Nephron (organoid): Measurements from ENCODE around the gene ALK.
"Not testable (repeated sequence)": the region's sequence is repeated elsewhere in the genome, so short reads cannot be mapped to it uniquely, and the experiment has no call there.

Experiments used
- H3K27ac Mint-ChIP-seq, 3 experiments: 2 replicates each; pipeline ENCODE4 v1.8.0; 2020; ENCODE audit warnings: mixed read lengths in 3 of 3, mild to moderate bottlenecking in 2 of 3, moderate library complexity in 1 of 3
- H3K27me3 Mint-ChIP-seq: 2 replicates; pipeline ENCODE4 v1.8.0; 2021; ENCODE audit warnings: low read depth, mild to moderate bottlenecking, moderate library complexity, mixed read lengths
- H3K36me3 Mint-ChIP-seq: 2 replicates; pipeline ENCODE4 v1.8.0; 2020; ENCODE audit warnings: low read depth, mixed read lengths
- H3K4me1 Mint-ChIP-seq: 2 replicates; pipeline ENCODE4 v1.8.0; 2020; ENCODE audit warnings: mixed read lengths
- H3K4me3 Mint-ChIP-seq, 3 experiments: 2 replicates each; pipeline ENCODE4 v1.8.0; 2020; ENCODE audit warnings: mild to moderate bottlenecking in 3 of 3, mixed read lengths in 3 of 3, moderate library complexity in 2 of 3
- H3K9me3 Mint-ChIP-seq: 2 replicates; pipeline ENCODE4 v1.8.0; 2020; ENCODE audit warnings: mixed read lengths
- TF ChIP-seq, protein P1 (sequence below), 3 experiments: fragments of 200-600 bp; sonication (generic); IDR thresholded peaks; one replicate each; pipeline ENCODE4 v1.5.0; 2021; ENCODE audit warnings: antibody characterized with exemption in 3 of 3; ENCODE audit not compliant: unreplicated experiment in 3 of 3

ALK gene

DNA sequence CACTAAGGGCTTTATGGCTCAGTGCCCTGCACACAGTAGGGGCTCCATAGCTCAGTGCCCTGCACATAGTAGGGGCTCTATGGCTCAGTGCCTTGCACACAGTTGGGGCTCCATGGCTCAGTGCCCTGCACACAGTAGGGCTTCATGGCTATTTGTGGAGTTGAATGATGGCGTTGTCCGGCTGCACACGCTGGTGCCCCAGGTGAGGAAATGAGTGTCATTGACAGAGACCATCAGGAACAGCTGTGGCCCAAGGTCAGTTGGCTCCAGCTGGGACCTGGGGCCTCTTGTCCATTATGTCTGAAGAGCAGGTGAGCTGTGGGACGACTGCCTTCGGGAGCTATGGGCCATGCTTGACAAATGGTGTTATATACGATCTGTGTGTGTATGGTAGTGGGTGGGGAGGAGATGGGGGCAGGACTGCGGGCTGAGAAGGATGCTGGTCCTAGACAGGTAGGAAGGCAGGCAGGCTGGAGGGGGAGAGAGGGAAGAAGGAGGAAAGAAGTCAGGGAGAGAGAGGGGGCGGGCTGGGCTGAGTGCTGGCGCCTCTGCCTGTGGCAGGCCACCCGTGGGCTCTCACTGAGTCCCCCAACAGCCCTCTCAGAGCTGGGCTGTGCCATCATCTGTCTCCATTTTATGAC, 675.5 kb downstream of the ALK start:
- Mint-ChIP-seq H3K27me3 (peaks cover 53% of the 10 kb centered on the region), H3K4me1 (no peaks in the 10 kb centered on the region), H3K4me3 (no peak overlapping the region), H3K27ac (no peak overlapping the region), H3K36me3 (no peaks in the 10 kb centered on the region), H3K9me3 (no peaks in the 10 kb centered on the region)
- TF ChIP-seq, protein P1, sequence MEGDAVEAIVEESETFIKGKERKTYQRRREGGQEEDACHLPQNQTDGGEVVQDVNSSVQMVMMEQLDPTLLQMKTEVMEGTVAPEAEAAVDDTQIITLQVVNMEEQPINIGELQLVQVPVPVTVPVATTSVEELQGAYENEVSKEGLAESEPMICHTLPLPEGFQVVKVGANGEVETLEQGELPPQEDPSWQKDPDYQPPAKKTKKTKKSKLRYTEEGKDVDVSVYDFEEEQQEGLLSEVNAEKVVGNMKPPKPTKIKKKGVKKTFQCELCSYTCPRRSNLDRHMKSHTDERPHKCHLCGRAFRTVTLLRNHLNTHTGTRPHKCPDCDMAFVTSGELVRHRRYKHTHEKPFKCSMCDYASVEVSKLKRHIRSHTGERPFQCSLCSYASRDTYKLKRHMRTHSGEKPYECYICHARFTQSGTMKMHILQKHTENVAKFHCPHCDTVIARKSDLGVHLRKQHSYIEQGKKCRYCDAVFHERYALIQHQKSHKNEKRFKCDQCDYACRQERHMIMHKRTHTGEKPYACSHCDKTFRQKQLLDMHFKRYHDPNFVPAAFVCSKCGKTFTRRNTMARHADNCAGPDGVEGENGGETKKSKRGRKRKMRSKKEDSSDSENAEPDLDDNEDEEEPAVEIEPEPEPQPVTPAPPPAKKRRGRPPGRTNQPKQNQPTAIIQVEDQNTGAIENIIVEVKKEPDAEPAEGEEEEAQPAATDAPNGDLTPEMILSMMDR (IDR thresholded peaks at IDR 0.05; ENCODE audit: unreplicated experiment in 3 of 3) = no peak

GRCh38 chr2:29245035-29245741, 676.2 kb downstream of the ALK start:
- H3K36me3 Mint-ChIP-seq, H3K27ac Mint-ChIP-seq: not testable (repeated sequence)

DNA sequence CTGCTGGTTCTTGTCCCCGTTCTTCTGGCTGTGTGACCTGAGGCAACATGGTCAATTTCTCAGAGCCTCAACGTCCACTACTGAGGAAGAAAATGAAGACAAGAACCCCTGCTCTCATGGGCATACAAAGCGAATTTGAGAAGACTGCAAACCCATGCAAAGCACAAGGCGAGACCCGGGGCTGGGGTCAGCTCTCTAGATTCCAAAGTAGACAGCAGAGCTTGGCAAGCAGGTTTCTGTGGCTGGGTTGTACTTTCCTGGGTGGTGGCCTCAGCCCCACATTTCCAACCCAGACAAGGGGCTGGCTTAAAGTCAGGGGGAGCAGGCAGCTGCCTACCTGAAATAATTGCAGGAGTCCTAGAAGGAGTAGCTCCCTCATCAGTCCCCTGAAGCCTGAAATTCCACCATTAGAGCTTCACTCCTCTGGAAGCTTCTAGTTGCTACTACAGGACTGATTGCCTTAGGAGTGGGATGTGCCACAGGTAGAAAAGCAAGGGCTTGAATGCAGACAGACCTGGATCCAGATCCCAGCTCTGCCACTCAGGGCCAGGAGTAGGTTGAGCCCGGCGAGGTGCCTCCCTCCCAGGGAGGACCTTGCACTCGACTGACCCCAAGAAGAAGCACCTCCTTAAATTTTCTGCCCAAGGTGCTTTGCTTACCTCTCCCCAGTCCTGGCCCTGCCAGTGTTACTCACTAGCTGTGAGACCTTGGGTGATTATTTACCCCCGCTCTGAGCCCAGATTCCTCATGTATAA, 678.6 kb downstream of the ALK start:
- H3K36me3 Mint-ChIP-seq = no peaks in the 10 kb centered on the region
- no peak overlapping the region for H3K4me3 Mint-ChIP-seq
- H3K27ac Mint-ChIP-seq = no peak overlapping the region
- H3K9me3 Mint-ChIP-seq = peaks cover 3% of the 10 kb centered on the region
- H3K4me1 Mint-ChIP-seq = no peaks in the 10 kb centered on the region
- H3K27me3 Mint-ChIP-seq = peaks cover 65% of the 10 kb centered on the region
- TF ChIP-seq, protein P1 (IDR thresholded peaks at IDR 0.05; ENCODE audit: unreplicated experiment in 3 of 3) = no peak

More at GRCh38 chr2:29245035-29245741, 676.2 kb downstream of the ALK start:
- peaks cover 58% of the 10 kb centered on the region for H3K27me3 Mint-ChIP-seq
- H3K4me3 Mint-ChIP-seq, H3K9me3 Mint-ChIP-seq, H3K4me1 Mint-ChIP-seq: not testable (repeated sequence)

GRCh38 chr2:29241955-29242565, 679.3 kb downstream of the ALK start:
- H3K4me3 Mint-ChIP-seq = no peak overlapping the region
- no peak overlapping the region for H3K27ac Mint-ChIP-seq
- H3K4me1 Mint-ChIP-seq = no peaks in the 10 kb centered on the region
- peaks cover 3% of the 10 kb centered on the region for H3K9me3 Mint-ChIP-seq
- TF ChIP-seq, protein P1 (IDR thresholded peaks at IDR 0.05; ENCODE audit: unreplicated experiment in 3 of 3) = no peak
- H3K36me3 Mint-ChIP-seq = no peaks in the 10 kb centered on the region
- H3K27me3 Mint-ChIP-seq = peaks cover 72% of the 10 kb centered on the region

- H3K4me3 Mint-ChIP-seq = no peak overlapping the region
- H3K36me3 Mint-ChIP-seq = no peaks in the 10 kb centered on the region
- peaks cover 3% of the 10 kb centered on the region for H3K9me3 Mint-ChIP-seq
- TF ChIP-seq, protein P1 (IDR thresholded peaks at IDR 0.05; ENCODE audit: unreplicated experiment in 3 of 3) = no peak
- H3K4me1 Mint-ChIP-seq = no peaks in the 10 kb centered on the region
- H3K27ac Mint-ChIP-seq = no peak overlapping the region
- H3K27me3 Mint-ChIP-seq = peaks cover 76% of the 10 kb centered on the region
These were observed 680.0 kb downstream of the ALK start for GRCh38 chr2:29241341-29241740.

GRCh38 chr2:29240601-29241000, 680.8 kb downstream of the ALK start:
- Mint-ChIP-seq H3K36me3 (no peaks in the 10 kb centered on the region), H3K4me3 (no peak overlapping the region), H3K27me3 (peaks cover 70% of the 10 kb centered on the region), H3K27ac (no peak overlapping the region), H3K9me3 (peaks cover 3% of the 10 kb centered on the region), H3K4me1 (no peaks in the 10 kb centered on the region)
- TF ChIP-seq, protein P1 (IDR thresholded peaks at IDR 0.05; ENCODE audit: unreplicated experiment in 3 of 3) = no peak
